Inflammatory macrophage (primary cell): ENCODE data around the gene TXLNA.
A peak's percentile ranks its signal among the peaks of the same experiment; 100 is the strongest.

Source experiments
- DNase-seq, 2 donors: peaks; one replicate each; pipeline ENCODE4 v3.0.0-alpha.2; 2020 to 2022

TXLNA gene

GRCh38 chr1:32186077-32186476 is 6.6 kb downstream of the TXLNA start:
- no peak for DNase-seq

- DNase-seq, result no peak
These were observed 7.0 kb downstream of the TXLNA start for GRCh38 chr1:32186491-32186890.

GRCh38 chr1:32187850-32188249 is 8.4 kb downstream of the TXLNA start:
- no peak for DNase-seq

GRCh38 chr1:32192220-32192948 is 12.9 kb downstream of the TXLNA start:
- no peak for DNase-seq

- DNase-seq, result no peak
These were observed 15.5 kb downstream of the TXLNA start for GRCh38 chr1:32194984-32195383.

- DNase-seq, result no peak
These were observed 16.1 kb downstream of the TXLNA start for GRCh38 chr1:32195531-32195930.

GRCh38 chr1:32195972-32196823 is 16.7 kb downstream of the TXLNA start:
- DNase-seq, result no peak

GRCh38 chr1:32197074-32197473 is 17.6 kb downstream of the TXLNA start:
- DNase-seq, result no peak

- no peak for DNase-seq
These were observed 18.4 kb downstream of the TXLNA start for GRCh38 chr1:32197837-32198236.

- DNase-seq, result no peak
These were observed 19.0 kb downstream of the TXLNA start for GRCh38 chr1:32198237-32199042.

GRCh38 chr1:32199043-32199716 is 19.7 kb downstream of the TXLNA start:
- DNase-seq, result no peak

GRCh38 chr1:32199717-32200072 is 20.2 kb downstream of the TXLNA start:
- DNase-seq, result no peak

GRCh38 chr1:32200226-32201010 is 20.9 kb downstream of the TXLNA start, which contains the start of gene CCDC28B:
Gene CCDC28B, plus strand, starts transcription at chr1:32200595. Its CDS starts 1,341 bp downstream, at chr1:32201936.
- DNase-seq, result peak in 1 of 2 donors; percentile 23

GRCh38 chr1:32201011-32201855 is 21.8 kb downstream of the TXLNA start:
- DNase-seq, result peak in 1 of 2 donors; percentile 14

GRCh38 chr1:32204943-32205361 is 25.5 kb downstream of the TXLNA start:
- DNase-seq, result no peak

GRCh38 chr1:32205401-32206370 is 26.2 kb downstream of the TXLNA start, which contains the start of gene IQCC:
Gene IQCC, plus strand, starts transcription at chr1:32205671. Its CDS starts 11 bp downstream, at chr1:32205682.
- DNase-seq, result peak; percentile 72 to 83

- DNase-seq, result no peak
These were observed 29.0 kb downstream of the TXLNA start for GRCh38 chr1:32208469-32208868.

GRCh38 chr1:32208891-32209328 is 29.4 kb downstream of the TXLNA start, which contains the start of gene DCDC2B:
Gene DCDC2B, plus strand, starts transcription at chr1:32209089. Its CDS starts 5 bp downstream, at chr1:32209094.
- DNase-seq, result no peak
